GM11168 (cell line): ENCODE results near the gene OR6P1.

Experiments used
- in situ Hi-C: fragments of 300-500 bp; cut with MboI; formaldehyde crosslinking; loops from one replicate; pipeline ENCODE4 v1.12.0; 2022; ENCODE audit warnings: low sequenced_read_pairs; ENCODE audit not compliant: unreplicated experiment

The OR6P1 gene, protein sequence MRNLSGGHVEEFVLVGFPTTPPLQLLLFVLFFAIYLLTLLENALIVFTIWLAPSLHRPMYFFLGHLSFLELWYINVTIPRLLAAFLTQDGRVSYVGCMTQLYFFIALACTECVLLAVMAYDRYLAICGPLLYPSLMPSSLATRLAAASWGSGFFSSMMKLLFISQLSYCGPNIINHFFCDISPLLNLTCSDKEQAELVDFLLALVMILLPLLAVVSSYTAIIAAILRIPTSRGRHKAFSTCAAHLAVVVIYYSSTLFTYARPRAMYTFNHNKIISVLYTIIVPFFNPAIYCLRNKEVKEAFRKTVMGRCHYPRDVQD

GRCh38 chr1:158570480-158570879 lies at the start of gene OR6P1:
Gene OR6P1, minus strand, starts transcription at chr1:158570580. Its CDS starts 6,976 bp downstream, at chr1:158563604.
- in situ Hi-C loops: no loop called here

GRCh38 chr1:158613764-158614163 lies 43.4 kb upstream of the OR6P1 start:
- in situ Hi-C loops: no loop called here

DNA sequence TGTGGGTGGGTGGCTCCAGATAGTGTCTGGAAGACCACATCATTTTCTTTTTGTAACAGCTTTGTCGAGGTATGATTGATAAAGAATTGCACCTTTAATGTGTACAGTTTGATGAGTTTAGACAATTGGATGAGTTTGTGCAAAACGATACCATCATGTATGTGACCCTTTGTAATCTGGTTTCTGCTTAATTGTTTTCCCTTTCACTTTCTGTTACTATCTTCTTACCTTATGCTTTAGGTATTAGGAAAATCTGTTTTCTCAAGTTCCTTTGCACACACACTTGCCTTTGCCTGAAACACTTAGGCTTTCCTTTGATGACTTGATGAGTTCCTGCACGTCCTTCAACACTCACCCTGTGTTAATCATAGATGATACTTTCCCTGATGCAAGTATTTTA lies 41.5 kb upstream of the OR6P1 start:
- in situ Hi-C loops: no loop called here

DNA sequence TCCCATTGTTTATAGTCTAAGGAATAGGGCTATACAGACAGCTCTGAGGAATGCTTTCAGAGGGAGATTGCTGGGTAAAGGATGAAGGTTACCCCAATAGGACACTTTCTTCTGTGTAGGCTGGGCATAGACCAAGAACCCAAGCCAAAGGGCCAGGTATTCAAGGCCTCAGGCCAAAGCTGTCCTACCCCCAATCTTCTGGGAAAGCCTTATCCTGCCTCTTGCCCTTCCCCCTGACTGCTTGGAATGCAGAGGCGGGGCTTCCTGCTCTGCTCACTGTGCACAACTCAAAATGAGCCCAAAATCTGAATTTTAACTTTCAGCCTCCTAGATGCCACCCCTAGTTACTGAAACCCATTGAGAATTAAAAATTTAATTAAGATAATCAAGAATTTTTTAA lies 36.9 kb upstream of the OR6P1 start:
- in situ Hi-C loops: no loop called here

- in situ Hi-C loops: no loop called here
Measured at GRCh38 chr1:158604968-158605367, 34.6 kb upstream of the OR6P1 start, which contains the start of gene OR10Z1. Gene OR10Z1, plus strand, starts transcription at chr1:158605268. Its CDS starts 1,171 bp downstream, at chr1:158606439.

GRCh38 chr1:158600735-158601134 lies 30.4 kb upstream of the OR6P1 start:
- in situ Hi-C loops: no loop called here

GRCh38 chr1:158586942-158587341 lies 16.6 kb upstream of the OR6P1 start:
- in situ Hi-C loops: no loop called here

DNA sequence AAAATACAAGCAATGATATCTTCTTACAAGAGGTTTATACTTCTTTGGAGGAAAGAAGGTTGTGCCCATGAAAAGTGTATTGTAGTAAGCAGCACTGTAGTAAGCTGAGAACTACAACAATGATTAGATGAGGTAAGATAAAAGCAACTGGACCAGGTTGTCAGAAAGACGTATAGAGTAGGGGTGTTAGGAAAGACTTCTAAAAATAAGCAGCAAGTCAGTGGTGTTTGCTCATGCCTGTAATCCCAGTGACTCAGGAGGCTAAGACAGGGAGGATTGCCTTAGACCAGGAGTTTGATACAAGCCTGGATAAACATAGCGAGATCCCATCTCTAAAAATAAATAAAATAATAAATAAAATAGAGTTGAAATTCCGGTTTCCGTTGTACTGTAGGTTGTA lies 13.6 kb upstream of the OR6P1 start:
- in situ Hi-C loops: no loop called here

- in situ Hi-C loops: no loop called here
Measured at GRCh38 chr1:158579733-158580132, 9.4 kb upstream of the OR6P1 start, which contains the start of gene OR10X1. Gene OR10X1, minus strand, starts transcription at chr1:158579899. Its CDS starts 0 bp downstream, at chr1:158579899.

DNA sequence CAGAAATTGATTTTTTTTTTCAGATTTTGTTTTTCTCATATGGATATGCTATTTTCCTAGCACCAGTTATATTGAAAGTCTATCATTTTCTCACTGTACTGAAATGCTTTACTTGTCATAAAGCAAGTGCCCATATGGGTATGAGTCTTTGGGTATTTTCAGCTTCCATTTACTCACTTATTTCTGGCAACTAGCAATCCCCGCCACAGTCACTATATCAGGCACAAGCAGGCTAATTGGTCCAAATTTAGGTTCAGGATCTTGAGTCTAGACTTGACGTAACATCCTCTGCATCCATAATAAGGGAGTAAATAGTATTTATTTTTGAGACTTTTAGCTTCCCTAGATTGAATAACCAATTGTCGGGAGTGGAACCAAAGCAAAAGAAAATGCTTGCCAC lies 7.2 kb upstream of the OR6P1 start:
- in situ Hi-C loops: no loop called here

DNA sequence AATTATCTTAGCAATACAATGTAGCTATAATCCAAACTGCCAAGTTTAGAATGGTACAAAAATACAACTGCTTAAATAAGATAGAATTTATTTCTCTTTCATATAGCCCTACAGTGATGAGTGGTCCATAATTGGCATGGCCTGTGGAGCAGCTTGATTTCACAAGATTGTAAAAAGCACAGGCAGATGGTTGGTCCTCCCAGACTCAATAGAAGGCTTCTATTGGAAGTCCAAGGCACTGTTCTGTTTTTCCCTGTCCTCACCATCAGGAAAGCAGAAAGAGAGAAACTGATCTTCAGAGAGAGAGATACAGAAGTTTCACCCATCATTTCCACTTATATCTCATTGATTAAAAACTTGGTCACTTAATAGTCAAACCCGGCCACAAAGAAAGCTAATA lies 1.8 kb upstream of the OR6P1 start:
- in situ Hi-C loops: no loop called here

- in situ Hi-C loops: no loop called here
Measured at GRCh38 chr1:158564608-158565007, 5.8 kb downstream of the OR6P1 start.

DNA sequence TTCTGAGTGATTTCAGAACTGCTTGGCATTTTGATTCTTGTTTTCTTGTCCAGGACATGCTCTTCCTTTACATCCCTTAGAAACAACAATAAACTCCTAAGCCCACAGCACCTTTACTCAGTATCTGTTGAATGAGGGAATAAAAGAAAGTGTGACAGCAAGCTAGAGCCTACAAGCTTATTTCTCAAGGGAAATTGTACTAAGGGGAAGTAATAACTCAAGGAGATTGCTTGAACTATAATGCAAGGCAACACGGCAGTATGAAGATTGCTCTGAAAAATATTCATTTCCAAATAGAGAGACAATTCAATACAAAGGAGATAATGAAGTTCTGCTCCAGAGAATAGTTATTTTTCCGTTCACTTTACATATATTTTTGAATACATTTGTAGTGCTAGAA lies 6.5 kb downstream of the OR6P1 start:
- in situ Hi-C loops: no loop called here

DNA sequence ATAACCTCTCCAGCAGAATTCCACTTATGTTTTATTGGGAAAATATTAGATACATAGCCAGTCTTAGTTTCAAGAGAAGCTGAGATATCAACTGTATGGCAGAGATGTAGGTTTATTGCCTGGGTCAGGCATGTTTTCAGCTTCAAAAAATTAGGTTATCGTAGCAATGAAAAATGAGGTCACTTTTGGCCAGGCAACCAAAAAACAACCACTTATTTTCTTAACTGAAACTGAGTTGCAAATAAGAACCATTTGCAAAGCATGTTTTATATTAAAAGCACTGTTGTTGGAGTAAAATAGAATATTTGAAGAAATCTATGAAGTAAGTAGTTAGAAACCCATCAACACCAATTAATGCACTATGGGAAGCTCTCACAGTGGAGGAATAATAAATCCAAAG lies 10.7 kb downstream of the OR6P1 start:
- in situ Hi-C loops: no loop called here

- in situ Hi-C loops: no loop called here
Measured at GRCh38 chr1:158554352-158554751, 16.0 kb downstream of the OR6P1 start, which contains the start of gene OR6Y1. Gene OR6Y1, minus strand, starts transcription at chr1:158554405. Its CDS starts 6,300 bp downstream, at chr1:158548105.

GRCh38 chr1:158552296-158552695 lies 18.1 kb downstream of the OR6P1 start:
- in situ Hi-C loops: no loop called here

DNA sequence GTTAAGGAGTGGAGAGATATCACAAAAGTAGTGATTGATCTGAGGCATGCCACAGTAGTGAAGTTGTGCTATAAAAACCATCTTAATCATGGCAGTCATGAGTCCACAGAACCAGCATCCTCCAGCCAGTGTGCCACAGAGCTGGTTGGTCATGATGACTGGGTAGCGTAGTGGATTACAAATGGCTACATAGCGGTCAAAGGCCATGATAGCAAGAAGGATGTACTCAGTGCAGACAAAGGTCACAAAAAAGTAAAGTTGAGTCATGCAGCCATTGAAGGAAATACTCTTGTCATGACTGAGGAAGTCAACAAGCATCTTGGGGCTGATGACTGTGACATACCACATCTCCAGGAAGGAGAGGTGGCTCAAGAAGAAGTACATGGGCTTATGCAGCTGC lies 22.8 kb downstream of the OR6P1 start:
- in situ Hi-C loops: no loop called here

GRCh38 chr1:158537609-158538008 lies 32.8 kb downstream of the OR6P1 start:
- in situ Hi-C loops: no loop called here

DNA sequence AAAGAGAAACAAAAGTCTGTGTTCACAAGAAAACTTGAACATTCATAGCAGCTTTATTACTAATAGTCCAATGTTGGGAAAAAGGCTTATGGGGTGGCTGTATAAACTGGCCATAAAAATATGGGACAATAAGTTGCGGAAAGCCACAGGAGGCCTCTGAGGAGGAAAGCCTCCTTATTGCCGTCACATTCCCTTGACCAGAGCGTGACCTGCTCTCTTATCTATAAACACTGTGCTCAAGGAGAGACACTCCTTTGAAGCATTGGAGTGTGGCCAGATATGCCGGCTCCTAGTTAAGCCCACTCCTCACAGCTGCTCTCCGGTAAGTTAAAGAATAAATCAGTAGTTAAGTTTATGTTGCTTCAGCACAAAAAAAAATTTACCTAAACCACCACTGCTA lies 35.9 kb downstream of the OR6P1 start:
- in situ Hi-C loops: no loop called here

DNA sequence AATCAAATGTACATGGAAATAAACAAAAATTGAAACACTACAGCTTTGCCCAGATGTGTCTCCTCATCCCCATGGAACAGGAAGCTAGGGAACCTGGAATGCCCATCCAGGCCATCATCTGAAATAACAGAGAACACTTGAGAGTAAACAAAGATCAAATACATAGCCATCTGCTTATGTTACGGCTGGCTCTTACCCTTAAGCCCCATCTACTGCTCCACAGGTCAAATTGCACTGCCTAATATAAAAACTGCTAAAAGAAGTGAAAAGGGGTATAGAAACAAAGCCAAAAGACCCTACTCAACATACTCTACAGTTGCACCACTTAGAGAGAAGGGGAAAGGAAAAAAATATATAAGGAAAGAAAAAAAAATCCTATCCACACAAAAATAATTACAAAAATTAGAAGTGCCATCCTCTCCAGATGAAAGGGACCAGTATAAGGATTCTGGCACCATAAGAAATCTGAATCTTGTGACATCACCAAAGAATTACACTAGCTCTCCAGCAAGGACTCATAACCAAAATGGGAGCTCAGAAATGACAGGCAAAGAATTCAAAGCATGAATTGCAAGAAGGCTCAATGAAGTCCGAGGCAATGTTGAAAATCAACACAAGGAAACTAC lies 43.1 kb downstream of the OR6P1 start:
- in situ Hi-C loops: no loop called here

- in situ Hi-C loops: no loop called here
Measured at GRCh38 chr1:158521666-158522058, 48.7 kb downstream of the OR6P1 start.
